Measurements from ENCODE around the gene LETMD1.

Gene LETMD1

DNA sequence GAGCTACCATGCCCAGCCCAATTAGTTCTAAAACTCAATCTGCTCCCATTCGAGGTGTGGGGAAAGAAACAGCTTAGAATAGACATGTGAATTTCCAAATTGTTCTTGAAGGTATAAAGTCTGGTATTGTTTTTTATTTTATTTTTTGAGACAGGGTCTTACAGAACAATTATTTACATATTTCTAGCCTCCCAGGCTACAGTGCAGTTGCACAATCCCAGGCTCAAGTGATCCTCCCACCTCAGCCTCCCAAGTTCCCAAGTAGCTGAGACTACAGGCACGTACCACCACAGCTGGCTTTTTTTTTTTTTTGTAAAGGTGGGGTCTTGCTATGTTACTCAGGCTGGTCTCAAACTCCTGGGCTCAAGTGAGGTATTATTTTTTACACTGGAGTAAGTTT is 28.2 kb upstream of the LETMD1 start:
- Mint-ChIP-seq H3K27me3 (no peaks in the 10 kb centered on the region), H3K27ac (no peak overlapping the region), H3K4me3 (no peak overlapping the region), H3K4me1 (peaks cover 53% of the 10 kb centered on the region), H3K9me3 (no peaks in the 10 kb centered on the region)
- DNase-seq: no peak
- ATAC-seq: no peak

DNA sequence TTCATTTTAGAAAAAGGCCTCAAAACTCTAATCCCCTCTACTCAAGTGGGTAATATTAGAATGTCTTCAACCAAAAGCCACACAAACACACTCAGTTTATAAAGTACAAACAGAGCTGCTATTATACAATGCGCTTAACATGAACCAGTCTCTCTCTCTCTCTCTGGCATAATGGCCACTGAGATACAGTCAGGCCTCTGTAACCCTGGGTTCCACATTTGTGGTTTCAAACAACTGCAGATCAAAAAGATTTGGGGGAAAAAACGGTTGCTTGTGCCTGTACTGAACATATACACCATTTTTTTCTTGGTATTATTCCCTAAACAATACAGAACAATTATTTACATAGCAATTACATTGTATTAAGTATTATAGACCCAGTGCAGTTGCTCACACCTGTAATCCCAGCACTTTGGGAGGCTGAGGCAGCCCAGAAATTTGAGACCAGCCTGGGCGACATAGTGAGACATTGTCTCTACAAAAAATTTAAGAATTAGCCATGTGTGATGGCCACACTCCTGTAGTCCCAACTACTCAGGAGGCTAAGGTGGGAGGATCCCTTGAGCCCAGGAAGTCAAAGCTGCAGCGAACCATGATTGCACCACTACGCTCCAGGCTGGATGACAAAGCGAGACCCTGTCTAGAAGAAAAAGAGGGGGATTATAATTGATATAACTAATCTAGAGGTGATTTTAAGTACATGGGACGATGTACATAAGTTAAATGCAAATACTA is 27.5 kb upstream of the LETMD1 start:
- H3K4me3 Mint-ChIP-seq: peak overlapping the region; percentile 32 to 37
- ATAC-seq: no peak
- DNase-seq: no peak
- no peaks in the 10 kb centered on the region for H3K9me3 Mint-ChIP-seq
- no peaks in the 10 kb centered on the region for H3K27me3 Mint-ChIP-seq
- peak overlapping the region in 1 of 2 donors; percentile 82 for H3K27ac Mint-ChIP-seq
- peaks cover 57% of the 10 kb centered on the region for H3K4me1 Mint-ChIP-seq

DNA sequence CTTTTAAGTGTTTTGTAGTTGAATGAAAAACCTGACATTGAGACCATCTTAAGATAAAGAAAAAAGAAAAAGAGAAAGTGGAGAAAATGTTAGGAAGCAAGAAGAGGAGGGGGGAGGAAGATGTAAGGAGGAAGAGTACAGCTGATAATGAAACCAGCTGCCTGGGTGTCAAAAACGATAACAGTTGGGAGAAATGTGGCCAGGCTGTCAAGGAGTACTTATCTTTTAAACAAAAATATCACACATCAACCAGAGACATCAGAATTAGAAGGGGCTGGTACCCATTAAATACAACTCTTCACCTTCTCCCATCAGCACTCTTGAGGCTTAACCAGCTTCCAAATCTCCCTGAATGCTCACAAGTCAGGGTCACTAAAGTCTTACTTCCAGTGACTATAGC is 26.4 kb upstream of the LETMD1 start:
- H3K9me3 Mint-ChIP-seq: no peaks in the 10 kb centered on the region
- DNase-seq (no peak), ATAC-seq (no peak)
- peaks cover 60% of the 10 kb centered on the region for H3K4me1 Mint-ChIP-seq
- H3K27me3 Mint-ChIP-seq: no peaks in the 10 kb centered on the region
- peak overlapping the region; percentile 1 to 29 for H3K27ac Mint-ChIP-seq
- peak overlapping the region; percentile 42 to 57 for H3K4me3 Mint-ChIP-seq

DNA sequence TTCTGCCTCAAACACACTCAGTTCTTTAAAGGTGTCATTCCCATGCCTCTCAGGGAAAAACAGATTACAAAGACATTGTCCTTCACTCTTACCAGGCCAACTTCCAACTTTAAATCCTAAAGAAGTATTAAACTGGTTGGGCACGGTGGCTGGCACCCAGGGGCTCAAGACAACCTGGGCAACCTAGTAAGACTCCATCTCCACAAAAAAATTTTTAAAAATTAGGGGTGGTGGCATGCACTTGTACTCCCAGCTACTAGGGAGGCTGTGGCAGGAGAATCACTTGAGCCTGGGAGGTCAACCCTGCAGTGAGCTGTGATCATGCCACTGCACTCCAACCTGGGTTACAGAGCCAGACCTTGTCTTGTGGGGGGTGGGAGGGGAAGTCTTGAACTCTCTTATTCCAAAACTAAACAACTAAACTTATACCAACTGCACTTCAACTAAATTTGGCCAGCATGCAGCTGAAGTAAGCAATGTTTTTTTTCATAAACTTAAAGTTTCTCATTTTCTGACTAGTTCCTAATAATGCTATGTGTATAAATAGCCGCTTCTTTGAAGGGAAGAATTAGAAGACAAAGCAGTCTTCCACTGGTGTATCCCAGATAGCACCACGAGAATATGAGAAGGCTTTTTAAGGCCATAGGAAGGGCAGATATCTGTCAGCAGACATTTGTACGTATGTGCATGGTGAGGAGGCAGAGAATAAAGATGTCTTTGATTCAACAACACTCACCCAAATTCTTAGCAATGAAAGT is 24.3 kb upstream of the LETMD1 start:
- Mint-ChIP-seq H3K4me1 (peaks cover 80% of the 10 kb centered on the region), H3K27me3 (no peaks in the 10 kb centered on the region), H3K9me3 (no peaks in the 10 kb centered on the region), H3K27ac (peak overlapping the region; percentile 98 to 99), H3K4me3 (peak overlapping the region; percentile 93 to 98)
- ATAC-seq (no peak), DNase-seq (no peak)

DNA sequence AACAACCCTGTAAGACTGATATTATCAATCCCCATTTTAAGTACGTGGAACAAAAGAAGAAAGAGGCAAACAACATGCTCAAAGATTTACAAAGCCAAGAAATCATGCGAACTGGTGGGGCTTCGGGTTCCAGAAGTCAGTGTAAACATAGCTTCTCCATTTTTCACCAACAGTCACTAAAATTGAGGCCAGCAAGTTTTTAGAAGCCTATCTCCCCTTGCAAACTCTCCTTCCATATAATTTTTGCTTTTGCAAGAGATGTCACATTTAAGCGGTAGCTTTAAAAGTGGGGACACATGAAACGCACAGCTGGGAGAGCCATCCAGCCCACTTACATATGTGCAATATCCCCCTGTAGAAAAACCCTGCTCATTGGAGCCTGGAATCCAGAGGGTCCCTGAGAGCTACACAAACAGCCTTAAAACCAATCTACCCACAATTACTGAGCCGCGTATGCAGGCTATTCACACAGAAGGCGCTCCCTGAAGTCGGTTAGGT is 22.7 kb upstream of the LETMD1 start:
- DNase-seq (no peak), ATAC-seq (no peak)
- peak overlapping the region; percentile 93 to 98 for H3K4me3 Mint-ChIP-seq
- no peaks in the 10 kb centered on the region for H3K27me3 Mint-ChIP-seq
- H3K9me3 Mint-ChIP-seq: no peaks in the 10 kb centered on the region
- peaks cover 73% of the 10 kb centered on the region for H3K4me1 Mint-ChIP-seq
- peak overlapping the region; percentile 98 to 99 for H3K27ac Mint-ChIP-seq

DNA sequence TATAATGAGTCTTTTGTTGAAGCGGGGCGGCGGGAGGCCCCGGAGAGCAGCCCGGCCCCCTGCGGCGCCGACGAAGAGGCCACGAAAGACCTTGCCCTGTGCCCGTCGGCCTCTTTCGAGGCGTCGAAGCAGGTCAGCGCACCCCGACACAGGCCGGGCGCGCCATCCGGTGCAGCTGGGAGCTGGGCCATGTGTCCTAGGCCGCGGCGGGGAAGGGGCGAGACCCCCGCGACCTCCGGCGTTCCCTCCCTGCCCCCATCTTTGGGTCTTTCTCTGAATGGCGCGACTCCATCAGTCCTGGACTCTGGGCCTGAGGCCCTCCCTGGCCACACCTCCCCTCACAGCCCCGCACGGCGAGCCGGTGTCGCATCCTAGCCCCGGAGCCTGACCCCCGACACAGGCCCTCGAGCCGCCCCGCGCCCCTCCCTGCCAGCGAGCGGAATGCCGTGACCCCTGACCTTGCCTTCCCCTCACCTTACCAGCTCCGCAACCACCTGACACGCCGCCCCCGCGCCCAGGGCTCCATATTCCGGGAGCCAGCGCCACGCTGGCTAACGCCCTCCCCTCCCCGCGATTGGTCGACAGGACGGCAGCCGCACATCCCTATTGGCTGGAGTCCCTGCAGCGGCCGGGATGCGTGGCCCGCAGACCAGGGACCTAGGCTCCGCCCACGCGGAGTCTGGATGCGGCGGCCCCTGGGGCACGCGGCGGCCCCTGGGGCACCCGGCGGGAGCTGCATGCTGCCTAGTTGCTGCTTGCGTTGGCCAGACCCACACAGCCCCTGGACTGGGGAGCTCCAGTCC is 22.1 kb upstream of the LETMD1 start, which contains the start of gene SLC11A2:
SLC11A2 (minus strand) TSS at position 549 of the 803 bp plus-strand sequence. CDS start 15,656 bp downstream, outside the sequence.
- ATAC-seq (peak; percentile 93), DNase-seq (peak; percentile 91 to 95)
- Mint-ChIP-seq H3K9me3 (no peaks in the 10 kb centered on the region), H3K27me3 (no peaks in the 10 kb centered on the region), H3K27ac (peak within 1 kb of the TSS; percentile 98 to 99), H3K4me1 (peaks cover 66% of the 10 kb centered on the region), H3K4me3 (peak within 1 kb of the TSS; percentile 93 to 98)

DNA sequence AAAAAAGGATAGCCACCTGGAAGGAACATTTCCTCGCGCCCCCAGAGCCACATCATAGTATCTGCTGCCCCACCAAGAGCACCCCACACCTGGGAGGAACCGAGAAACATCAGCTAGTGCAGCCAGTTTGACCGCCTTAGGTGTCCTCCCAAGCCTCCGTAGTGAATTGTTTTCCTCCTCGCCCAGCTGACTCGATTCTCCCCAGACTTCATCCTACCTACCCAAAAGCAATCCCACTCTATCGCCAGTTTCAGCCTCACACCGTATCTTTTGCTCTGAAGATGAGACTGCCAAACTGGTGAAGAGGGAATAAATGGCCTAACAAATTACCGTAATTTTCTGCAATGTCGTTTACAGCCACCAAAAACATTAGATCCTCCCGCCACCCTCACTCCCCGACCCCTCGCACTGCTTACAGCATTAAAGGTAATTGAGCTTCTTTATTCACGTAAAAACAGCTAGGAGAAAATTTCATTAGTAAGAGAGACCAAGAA is 20.7 kb upstream of the LETMD1 start:
- Mint-ChIP-seq H3K27me3 (no peaks in the 10 kb centered on the region), H3K27ac (peak overlapping the region in 1 of 2 donors; percentile 94), H3K4me1 (peaks cover 53% of the 10 kb centered on the region), H3K4me3 (peak overlapping the region; percentile 48 to 77), H3K9me3 (no peaks in the 10 kb centered on the region)
- no peak for DNase-seq
- no peak for ATAC-seq

DNA sequence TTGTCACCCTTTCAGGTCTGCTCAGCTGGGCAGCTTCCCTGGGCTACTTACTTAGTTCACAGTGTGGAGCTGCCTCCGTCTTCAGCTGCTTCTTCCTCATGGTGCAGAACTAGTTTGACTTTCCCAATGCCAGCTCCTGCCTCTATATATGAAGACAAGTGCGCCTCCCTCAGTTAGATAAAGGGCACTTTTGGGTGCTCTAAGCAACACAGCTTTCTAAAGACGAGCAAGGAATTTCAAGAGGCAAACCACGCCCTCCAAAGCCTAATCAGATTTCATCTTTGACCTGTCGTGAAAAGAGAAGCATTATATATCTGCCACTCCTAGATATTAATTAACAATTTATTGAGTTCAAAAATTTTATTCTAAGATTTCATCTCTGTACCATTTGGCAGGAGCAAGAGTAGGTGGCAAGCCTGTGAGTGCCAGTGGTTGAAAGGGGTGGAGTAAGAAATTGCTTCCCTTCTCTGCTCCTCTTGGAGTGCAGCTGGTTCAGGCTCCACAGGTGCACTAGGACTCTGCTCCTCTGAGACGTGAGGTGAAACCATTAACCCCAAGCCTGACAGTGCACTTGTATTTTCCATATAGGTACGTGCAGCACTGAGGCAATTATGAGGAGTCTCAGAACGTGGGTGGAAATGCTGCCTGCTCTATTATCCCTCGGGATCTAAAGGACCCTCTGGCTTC is 19.9 kb upstream of the LETMD1 start:
- H3K4me3 Mint-ChIP-seq: peak overlapping the region in 1 of 2 donors; percentile 16
- peak; percentile 17 to 26 for DNase-seq
- ATAC-seq: no peak

DNA sequence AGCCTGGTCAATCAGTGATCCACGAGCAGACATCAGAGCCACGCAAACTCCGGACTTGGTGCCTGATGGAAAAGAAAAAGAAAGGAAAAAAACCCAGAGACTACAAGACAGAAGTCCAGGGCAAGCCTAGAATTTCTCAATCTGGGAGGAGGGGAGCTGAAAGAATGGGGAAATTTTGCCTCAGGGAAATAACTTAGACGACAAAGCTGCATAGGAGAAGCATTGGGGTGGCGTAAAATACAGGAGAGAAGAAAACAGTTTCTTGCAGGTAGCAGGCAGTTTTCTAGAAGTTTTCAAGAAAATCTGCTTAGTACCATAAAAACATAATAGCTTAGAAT is 19.3 kb upstream of the LETMD1 start:
- ATAC-seq (no peak), DNase-seq (no peak)
- H3K4me1 Mint-ChIP-seq: peaks cover 39% of the 10 kb centered on the region
- H3K4me3 Mint-ChIP-seq: no peak overlapping the region
- no peaks in the 10 kb centered on the region for H3K9me3 Mint-ChIP-seq
- no peaks in the 10 kb centered on the region for H3K27me3 Mint-ChIP-seq
- H3K27ac Mint-ChIP-seq: no peak overlapping the region

More for the DNA sequence above, 19.9 kb upstream of the LETMD1 start:
- peaks cover 45% of the 10 kb centered on the region for H3K4me1 Mint-ChIP-seq
- no peaks in the 10 kb centered on the region for H3K27me3 Mint-ChIP-seq
- H3K9me3 Mint-ChIP-seq: no peaks in the 10 kb centered on the region
- peak overlapping the region in 1 of 2 donors; percentile 33 for H3K27ac Mint-ChIP-seq

DNA sequence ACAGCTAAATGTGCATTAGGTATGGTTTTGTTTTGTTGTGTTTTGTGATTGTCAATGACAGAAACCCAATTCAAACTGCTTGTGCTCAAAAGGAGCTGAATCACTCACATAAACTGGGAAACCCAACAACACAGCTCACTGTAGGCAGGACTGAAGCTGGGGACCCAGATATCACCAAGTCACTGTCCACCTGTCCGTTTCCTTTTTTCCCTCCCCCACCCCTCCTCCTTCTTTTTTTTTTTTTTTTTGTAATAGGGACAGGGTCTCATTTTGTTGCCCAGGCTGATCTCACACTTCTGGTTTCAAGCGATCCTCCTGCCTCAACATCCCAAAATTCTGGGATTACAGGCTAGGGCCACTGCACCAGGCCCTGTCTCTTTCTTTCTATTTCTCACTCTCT is 15.1 kb upstream of the LETMD1 start:
- Mint-ChIP-seq H3K4me1 (peaks cover 9% of the 10 kb centered on the region), H3K27me3 (no peaks in the 10 kb centered on the region), H3K9me3 (no peaks in the 10 kb centered on the region), H3K27ac (no peak overlapping the region), H3K4me3 (no peak overlapping the region)
- no peak for DNase-seq
- ATAC-seq: no peak

DNA sequence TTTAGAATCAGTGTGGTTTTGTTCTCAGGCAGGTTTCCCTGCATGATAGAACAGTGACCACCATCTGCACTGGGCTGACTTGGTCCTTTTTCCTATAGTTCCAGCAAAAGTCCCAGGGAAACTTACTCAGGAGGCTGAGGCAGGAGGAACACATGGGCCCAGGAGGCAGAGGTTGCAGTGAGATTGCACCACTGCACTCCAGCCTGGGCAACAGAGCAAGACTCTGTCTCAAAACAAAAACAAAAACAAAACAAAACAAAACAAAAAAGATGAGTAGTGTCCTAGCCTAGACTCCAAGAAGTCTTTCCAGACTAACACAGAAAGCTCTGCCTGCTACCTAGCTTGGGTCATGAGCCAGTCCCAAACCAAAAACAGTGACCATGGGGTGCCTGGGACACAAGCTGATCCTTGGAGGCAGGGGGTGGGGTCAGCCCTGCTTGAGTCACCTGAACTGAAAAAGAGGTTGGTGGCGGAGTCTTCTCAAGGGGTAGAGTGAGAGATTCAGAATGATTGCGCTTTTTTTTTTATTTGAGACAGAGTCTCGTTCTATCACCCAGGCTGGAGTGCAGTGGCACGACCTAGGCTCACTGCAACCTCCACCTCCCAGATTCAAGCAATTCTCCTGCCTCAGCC is 14.6 kb upstream of the LETMD1 start:
- Mint-ChIP-seq H3K4me3 (no peak overlapping the region), H3K27me3 (no peaks in the 10 kb centered on the region), H3K9me3 (no peaks in the 10 kb centered on the region), H3K27ac (no peak overlapping the region), H3K4me1 (peaks cover 3% of the 10 kb centered on the region)
- ATAC-seq: no peak
- no peak for DNase-seq

DNA sequence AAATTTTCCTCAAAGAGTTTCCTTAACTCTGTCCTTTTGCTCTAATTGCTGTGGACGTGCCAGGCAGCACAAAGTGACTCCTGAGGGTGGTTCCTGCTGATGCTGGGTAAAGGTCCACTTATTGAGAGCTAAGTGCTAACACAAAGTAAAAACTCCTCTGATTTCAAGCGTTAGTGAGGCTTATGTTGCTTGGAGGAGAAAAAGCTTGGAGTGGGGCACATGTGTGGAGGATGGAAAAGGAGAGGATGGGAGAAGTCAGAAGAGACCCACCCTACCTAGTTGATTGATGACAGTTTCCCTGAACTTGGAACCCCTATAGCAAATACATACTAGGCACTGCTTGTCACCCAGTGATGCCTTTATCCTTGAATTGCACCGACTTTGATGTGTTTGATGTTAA is 11.8 kb upstream of the LETMD1 start:
- Mint-ChIP-seq H3K27me3 (no peaks in the 10 kb centered on the region), H3K27ac (no peak overlapping the region), H3K9me3 (no peaks in the 10 kb centered on the region), H3K4me1 (no peaks in the 10 kb centered on the region), H3K4me3 (no peak overlapping the region)
- no peak for ATAC-seq
- no peak for DNase-seq

DNA sequence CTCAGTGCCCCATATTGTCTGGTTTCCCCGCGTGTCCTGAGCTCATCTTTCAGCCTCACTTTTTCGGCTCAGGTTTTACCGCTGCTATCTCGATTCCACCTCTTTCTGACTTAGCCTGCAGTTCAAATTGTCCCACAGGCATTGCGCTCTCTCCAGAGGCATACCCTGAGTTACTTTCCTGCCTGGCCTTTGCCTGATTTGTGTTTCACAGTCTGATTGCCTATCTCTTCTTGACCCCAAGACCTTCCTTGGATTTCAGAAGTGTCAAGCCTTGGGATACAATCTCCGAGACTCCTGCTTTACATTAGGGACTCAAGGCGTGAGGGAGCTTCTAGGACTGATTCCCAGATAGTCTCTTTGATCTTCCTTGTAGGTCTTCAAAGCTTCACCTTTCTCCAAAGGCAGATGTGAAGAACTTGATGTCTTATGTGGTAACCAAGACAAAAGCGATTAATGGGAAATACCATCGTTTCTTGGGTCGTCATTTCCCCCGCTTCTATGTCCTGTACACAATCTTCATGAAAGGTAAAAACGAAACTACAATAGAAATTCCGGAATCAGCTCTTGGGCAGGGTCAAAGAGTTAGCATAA is 629 bp downstream of the LETMD1 start:
- Mint-ChIP-seq H3K27me3 (no peaks in the 10 kb centered on the region), H3K4me1 (peaks cover 33% of the 10 kb centered on the region), H3K27ac (peak overlapping the region; percentile 98), H3K9me3 (no peaks in the 10 kb centered on the region), H3K4me3 (peak overlapping the region; percentile 98 to 99)
- ATAC-seq: no peak
- no peak for DNase-seq

DNA sequence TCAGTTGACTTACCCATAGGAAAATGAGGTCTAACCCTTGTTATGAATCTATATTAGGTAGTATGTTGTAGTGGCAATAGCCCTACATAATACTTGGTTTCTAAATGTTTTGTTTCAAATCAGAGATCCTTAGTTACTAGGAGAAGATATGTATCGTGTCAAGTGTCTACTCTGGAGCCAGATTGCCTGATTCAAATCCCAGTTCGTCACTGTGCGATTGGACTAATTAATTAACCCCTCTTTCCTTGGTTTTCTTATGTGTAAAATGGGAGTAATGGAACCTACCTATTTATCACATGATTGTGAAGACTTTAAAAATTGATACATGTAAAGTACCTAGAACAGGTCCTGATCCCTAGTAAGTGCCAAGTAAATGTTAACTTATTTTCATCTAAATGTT is 1.4 kb downstream of the LETMD1 start:
- ATAC-seq (no peak), DNase-seq (no peak)
- Mint-ChIP-seq H3K27ac (peak overlapping the region in 1 of 2 donors; percentile 40), H3K4me1 (peaks cover 33% of the 10 kb centered on the region), H3K27me3 (no peaks in the 10 kb centered on the region), H3K4me3 (peak overlapping the region; percentile 98 to 99), H3K9me3 (no peaks in the 10 kb centered on the region)

Measured in stimulated activated naive CD8-positive, alpha-beta T cell treated with anti-CD3 and anti-CD28 coated beads, Interleukin-15, amount 100 ng/mL, for 72 hours (primary cell).